ENCODE data around the gene UBL7.

Gene UBL7

DNA sequence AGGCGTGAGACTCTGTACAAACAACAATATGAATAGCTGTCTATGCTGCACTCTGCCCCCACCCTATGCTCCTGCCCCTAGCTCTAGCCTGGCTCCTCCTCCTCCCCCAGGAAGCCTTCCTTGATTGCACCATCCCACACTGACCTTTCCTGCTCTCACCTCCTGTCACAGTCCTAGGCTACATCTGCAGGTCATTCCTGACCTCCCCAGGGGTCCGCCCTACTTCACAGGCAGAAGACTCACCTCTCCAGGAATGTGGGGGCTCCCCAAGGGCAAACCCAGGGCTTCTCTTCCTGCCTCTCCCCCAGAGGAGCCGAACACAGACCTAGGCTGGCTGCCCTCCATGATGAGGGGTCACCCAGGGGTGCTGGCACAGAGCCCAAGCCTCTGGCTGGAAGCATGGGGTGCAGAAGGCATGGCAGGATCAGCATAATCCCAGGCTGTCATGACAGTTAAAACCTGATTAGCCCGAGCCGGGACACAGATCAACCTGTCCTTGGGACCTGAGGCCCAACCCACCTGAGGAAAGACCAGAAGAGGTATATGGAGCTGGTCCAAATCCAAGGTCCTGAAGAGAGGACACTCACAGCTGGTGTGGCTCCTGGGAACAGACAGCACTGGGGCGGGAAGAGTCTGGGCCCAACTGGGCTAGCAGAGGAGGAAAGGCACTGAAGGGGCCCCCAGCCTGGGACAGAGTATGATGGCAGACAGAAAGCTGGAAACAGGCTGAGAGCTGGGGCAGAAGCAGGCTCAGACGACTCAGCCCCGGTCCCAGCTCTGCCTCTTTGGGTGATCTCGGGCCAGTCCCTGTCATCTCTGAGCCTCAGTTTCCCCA is 33.1 kb downstream of the UBL7 start:
- no peak overlapping the region for H3K9ac ChIP-seq (ENCODE audit: low read length)
- H3K4me3 ChIP-seq (ENCODE audit: low read depth in 1 of 2, low read length in 2 of 2), result no peak overlapping the region
- no peaks in the 10 kb centered on the region for H3K36me3 ChIP-seq (ENCODE audit: insufficient read depth, low read length)

DNA sequence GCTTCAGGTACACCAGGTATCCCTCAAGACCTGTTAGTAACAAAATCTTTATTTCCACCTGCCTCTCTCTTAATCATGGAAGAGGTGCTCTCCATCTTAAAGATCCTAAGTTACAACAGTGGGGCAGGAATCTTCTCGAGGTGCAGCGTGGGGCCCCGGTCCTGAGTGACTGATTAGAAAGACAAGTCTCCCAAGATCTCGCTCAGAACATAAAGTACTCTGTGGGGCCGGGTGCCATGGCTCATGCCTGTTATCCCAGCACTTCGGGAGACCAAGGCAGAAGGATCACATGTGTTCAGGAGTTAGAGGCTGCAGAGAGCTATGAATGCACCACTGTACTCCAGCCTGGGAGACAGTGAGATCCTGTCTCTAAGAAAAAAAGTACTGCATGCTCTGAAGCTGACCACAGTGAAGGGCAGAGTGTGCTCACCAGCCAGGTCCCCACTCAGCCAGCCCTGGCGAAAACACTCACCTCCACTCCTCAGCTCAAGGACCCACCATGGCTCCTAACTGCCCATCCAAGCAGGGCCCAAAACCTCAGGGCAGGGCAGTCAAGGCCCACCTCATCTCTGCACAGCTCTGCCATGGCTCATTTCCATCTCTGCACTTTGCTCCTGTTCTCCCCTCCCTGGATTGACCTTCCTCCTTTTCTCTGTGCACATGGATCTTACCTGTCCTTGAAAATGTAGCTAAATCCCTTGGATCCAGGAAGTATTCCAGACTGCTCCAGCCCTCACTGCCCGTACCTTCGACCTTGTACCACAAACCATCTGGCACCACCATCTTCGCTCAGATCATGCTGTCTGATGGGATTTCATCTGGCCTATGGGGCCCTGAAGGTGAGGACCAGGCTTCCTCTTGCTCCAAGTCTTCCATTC is 34.3 kb downstream of the UBL7 start:
- H3K27ac ChIP-seq (ENCODE audit: low read depth, low read length), result no peak overlapping the region
- no peaks in the 10 kb centered on the region for H3K4me1 ChIP-seq (ENCODE audit: insufficient read depth, low read length)
- peaks cover 9 to 27% of the 10 kb centered on the region in 2 donors for H3K27me3 ChIP-seq (ENCODE audit: control insufficient read depth in 1 of 2, insufficient read depth in 2 of 2, low read length in 2 of 2)
- no peaks in the 10 kb centered on the region for H3K36me3 ChIP-seq (ENCODE audit: insufficient read depth, low read length)
- H3K9me3 ChIP-seq (ENCODE audit: low read length), result no peaks in the 10 kb centered on the region
- no peak overlapping the region for H3K9ac ChIP-seq (ENCODE audit: low read length)
- no peak overlapping the region for H3K4me3 ChIP-seq (ENCODE audit: low read depth in 1 of 2, low read length in 2 of 2)

More for the DNA sequence above, 33.1 kb downstream of the UBL7 start:
- Histone ChIP-seq H3K4me1 (ENCODE audit: insufficient read depth, low read length) (no peaks in the 10 kb centered on the region), H3K27ac (ENCODE audit: low read depth, low read length) (no peak overlapping the region), H3K27me3 (ENCODE audit: control insufficient read depth in 1 of 2, insufficient read depth in 2 of 2, low read length in 2 of 2) (peaks cover 19 to 39% of the 10 kb centered on the region in 2 donors), H3K9me3 (ENCODE audit: low read length) (no peaks in the 10 kb centered on the region)

- Histone ChIP-seq H3K27me3 (ENCODE audit: control insufficient read depth in 1 of 2, insufficient read depth in 2 of 2, low read length in 2 of 2) (peaks cover 0 to 17% of the 10 kb centered on the region in 2 donors), H3K4me1 (ENCODE audit: insufficient read depth, low read length) (no peaks in the 10 kb centered on the region), H3K9me3 (ENCODE audit: low read length) (no peaks in the 10 kb centered on the region), H3K4me3 (ENCODE audit: low read depth in 1 of 2, low read length in 2 of 2) (no peak overlapping the region), H3K27ac (ENCODE audit: low read depth, low read length) (no peak overlapping the region), H3K36me3 (ENCODE audit: insufficient read depth, low read length) (no peaks in the 10 kb centered on the region), H3K9ac (ENCODE audit: low read length) (no peak overlapping the region)
These were observed 35.3 kb downstream of the UBL7 start for GRCh38 chr15:74425630-74426029.

DNA sequence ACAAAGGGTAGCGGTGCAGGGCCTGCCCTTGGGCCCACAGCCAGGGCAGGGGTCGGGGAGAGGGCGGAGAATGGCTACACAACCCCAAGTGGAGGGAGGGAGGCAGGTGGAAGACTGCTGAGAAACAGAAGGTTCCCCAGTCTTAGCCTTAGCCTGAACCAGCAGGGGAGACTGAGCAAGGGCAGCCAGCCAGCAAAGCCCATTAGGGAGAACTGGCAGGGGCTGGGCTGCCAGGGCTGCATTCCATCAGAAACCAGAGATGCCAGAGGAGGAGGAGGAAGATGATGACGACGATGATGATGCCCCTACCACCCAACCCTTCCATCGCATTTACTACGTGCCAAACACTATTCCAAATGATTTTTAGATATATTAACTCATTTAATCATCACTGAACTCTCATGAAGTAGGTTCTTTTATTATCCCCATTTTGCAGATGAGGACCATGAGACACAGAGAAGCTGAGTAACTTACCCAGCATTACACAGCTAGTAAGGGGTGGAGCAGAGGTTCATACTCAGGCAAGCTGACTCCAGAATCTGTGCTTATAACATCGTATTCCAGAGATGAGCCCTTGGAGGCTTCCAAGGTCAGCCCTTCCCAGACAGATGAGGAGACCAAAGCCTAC is 35.9 kb downstream of the UBL7 start:
- no peaks in the 10 kb centered on the region for H3K36me3 ChIP-seq (ENCODE audit: insufficient read depth, low read length)
- H3K9me3 ChIP-seq (ENCODE audit: low read length), result no peaks in the 10 kb centered on the region
- no peak overlapping the region for H3K27ac ChIP-seq (ENCODE audit: low read depth, low read length)
- H3K4me3 ChIP-seq (ENCODE audit: low read depth in 1 of 2, low read length in 2 of 2), result no peak overlapping the region
- H3K27me3 ChIP-seq (ENCODE audit: control insufficient read depth in 1 of 2, insufficient read depth in 2 of 2, low read length in 2 of 2), result peaks cover 0 to 13% of the 10 kb centered on the region in 2 donors
- H3K4me1 ChIP-seq (ENCODE audit: insufficient read depth, low read length), result no peaks in the 10 kb centered on the region
- H3K9ac ChIP-seq (ENCODE audit: low read length), result no peak overlapping the region

DNA sequence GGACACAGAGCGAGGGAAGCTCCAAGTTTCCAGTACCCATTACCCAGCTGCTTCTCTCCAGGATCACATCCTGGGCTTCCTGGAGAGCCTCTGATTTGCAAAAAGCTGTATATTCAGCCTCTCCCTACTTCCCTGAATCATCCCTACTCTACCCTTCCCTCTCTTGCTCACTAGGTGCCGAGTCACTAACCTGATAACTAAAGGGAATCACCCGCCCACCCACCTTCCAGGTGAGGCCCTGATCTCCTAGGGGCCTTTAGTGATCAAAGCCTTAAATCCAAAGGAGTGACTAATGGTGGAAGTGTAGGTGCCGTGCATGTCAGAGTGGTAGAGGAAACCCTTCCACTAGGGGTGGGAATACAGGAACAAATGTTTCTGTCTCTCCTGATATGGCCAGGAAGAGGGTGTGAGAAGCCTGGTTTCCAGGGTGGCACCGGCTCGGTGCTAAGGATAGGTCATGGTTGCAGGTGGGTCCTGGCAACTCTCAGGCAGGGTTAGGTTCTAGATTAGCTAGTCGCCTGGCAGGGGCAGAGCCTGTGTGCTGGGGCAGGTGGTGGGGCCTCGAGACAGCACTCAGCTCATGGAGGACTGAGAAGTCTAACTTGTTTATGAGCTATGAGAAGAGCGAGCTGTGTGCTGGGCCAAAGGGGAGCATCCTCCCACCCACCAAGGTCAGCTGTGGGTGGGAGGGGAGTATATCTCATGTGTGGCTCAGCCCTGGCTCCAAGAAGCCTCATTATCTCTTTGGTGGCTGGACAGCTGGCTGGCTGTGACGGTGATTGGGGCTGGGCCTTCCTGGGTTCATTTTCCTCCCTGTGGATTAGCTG is 37.3 kb downstream of the UBL7 start:
- Histone ChIP-seq H3K27me3 (ENCODE audit: control insufficient read depth in 1 of 2, insufficient read depth in 2 of 2, low read length in 2 of 2) (peaks cover 0 to under 1% of the 10 kb centered on the region in 2 donors), H3K9me3 (ENCODE audit: low read length) (no peaks in the 10 kb centered on the region), H3K4me3 (ENCODE audit: low read depth in 1 of 2, low read length in 2 of 2) (no peak overlapping the region), H3K36me3 (ENCODE audit: insufficient read depth, low read length) (no peaks in the 10 kb centered on the region), H3K4me1 (ENCODE audit: insufficient read depth, low read length) (no peaks in the 10 kb centered on the region), H3K9ac (ENCODE audit: low read length) (no peak overlapping the region), H3K27ac (ENCODE audit: low read depth, low read length) (no peak overlapping the region)

- no peak overlapping the region for H3K9ac ChIP-seq (ENCODE audit: low read length)
These were observed 38.1 kb downstream of the UBL7 start for GRCh38 chr15:74422652-74423430.

GRCh38 chr15:74422265-74422651 is 38.7 kb downstream of the UBL7 start:
- Histone ChIP-seq H3K27ac (ENCODE audit: low read depth, low read length) (no peak overlapping the region), H3K4me1 (ENCODE audit: insufficient read depth, low read length) (no peaks in the 10 kb centered on the region), H3K9ac (ENCODE audit: low read length) (no peak overlapping the region), H3K9me3 (ENCODE audit: low read length) (no peaks in the 10 kb centered on the region), H3K27me3 (ENCODE audit: control insufficient read depth in 1 of 2, insufficient read depth in 2 of 2, low read length in 2 of 2) (no peaks in the 10 kb centered on the region), H3K36me3 (ENCODE audit: insufficient read depth, low read length) (no peaks in the 10 kb centered on the region), H3K4me3 (ENCODE audit: low read depth in 1 of 2, low read length in 2 of 2) (no peak overlapping the region)

More at GRCh38 chr15:74422652-74423430, 38.1 kb downstream of the UBL7 start:
- Histone ChIP-seq H3K27ac (ENCODE audit: low read depth, low read length) (no peak overlapping the region), H3K36me3 (ENCODE audit: insufficient read depth, low read length) (no peaks in the 10 kb centered on the region), H3K4me3 (ENCODE audit: low read depth in 1 of 2, low read length in 2 of 2) (no peak overlapping the region), H3K4me1 (ENCODE audit: insufficient read depth, low read length) (no peaks in the 10 kb centered on the region), H3K27me3 (ENCODE audit: control insufficient read depth in 1 of 2, insufficient read depth in 2 of 2, low read length in 2 of 2) (no peaks in the 10 kb centered on the region), H3K9me3 (ENCODE audit: low read length) (no peaks in the 10 kb centered on the region)

DNA sequence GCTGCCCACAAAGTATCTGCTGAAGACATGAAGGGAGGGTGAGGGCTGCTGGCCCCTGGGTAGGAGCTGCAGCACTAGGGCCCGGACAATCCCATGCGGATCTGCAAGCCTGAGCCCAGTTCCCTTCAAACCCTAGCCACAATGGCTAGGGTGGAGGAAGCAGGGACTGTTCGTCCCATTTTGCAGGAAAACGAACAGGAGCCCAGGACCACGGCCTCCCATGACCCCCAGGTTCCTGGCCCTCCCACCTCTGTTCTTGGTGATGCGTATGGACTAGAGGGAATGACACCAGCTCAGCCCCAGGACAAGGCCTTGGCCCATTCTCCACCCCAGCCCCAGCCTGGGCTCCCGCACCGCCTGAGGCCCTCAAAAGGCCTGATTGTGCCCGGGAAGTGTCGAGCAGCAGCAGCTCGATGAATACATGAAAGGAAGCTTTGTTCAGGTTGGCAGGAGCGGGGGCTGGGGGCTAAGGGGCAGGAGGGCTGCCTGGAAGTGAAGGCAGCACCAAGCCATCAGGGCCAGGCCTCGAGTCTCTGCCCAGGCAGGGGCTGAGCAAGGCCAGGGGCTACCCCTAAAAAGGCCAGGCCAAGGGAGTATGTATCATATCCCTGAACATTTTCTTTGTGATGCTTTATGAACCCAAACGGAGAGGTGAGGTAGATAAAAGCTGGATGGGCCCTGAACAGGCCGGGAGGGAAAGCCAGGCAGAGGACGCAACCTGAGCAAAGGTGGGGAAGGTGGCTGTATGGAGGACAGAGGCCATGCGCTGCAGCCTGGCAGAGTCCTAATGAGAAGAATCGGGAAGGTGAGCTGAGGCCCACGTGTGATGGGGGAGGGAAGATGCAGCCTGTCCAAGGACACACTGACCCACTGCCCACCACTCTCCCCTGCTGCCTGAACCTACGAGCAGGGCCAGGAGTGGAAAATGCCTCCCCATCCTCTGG is 39.4 kb downstream of the UBL7 start:
- Histone ChIP-seq H3K4me1 (ENCODE audit: insufficient read depth, low read length) (no peaks in the 10 kb centered on the region), H3K27ac (ENCODE audit: low read depth, low read length) (no peak overlapping the region), H3K4me3 (ENCODE audit: low read depth in 1 of 2, low read length in 2 of 2) (no peak overlapping the region), H3K9me3 (ENCODE audit: low read length) (no peaks in the 10 kb centered on the region), H3K27me3 (ENCODE audit: control insufficient read depth in 1 of 2, insufficient read depth in 2 of 2, low read length in 2 of 2) (no peaks in the 10 kb centered on the region), H3K36me3 (ENCODE audit: insufficient read depth, low read length) (no peaks in the 10 kb centered on the region), H3K9ac (ENCODE audit: low read length) (no peak overlapping the region)

GRCh38 chr15:74420193-74420905 is 40.6 kb downstream of the UBL7 start:
- no peak overlapping the region for H3K27ac ChIP-seq (ENCODE audit: low read depth, low read length)
- no peaks in the 10 kb centered on the region for H3K4me1 ChIP-seq (ENCODE audit: insufficient read depth, low read length)
- H3K36me3 ChIP-seq (ENCODE audit: insufficient read depth, low read length), result no peaks in the 10 kb centered on the region
- no peaks in the 10 kb centered on the region for H3K27me3 ChIP-seq (ENCODE audit: control insufficient read depth in 1 of 2, insufficient read depth in 2 of 2, low read length in 2 of 2)
- no peaks in the 10 kb centered on the region for H3K9me3 ChIP-seq (ENCODE audit: low read length)
- no peak overlapping the region for H3K9ac ChIP-seq (ENCODE audit: low read length)
- no peak overlapping the region for H3K4me3 ChIP-seq (ENCODE audit: low read depth in 1 of 2, low read length in 2 of 2)
